RWPE2 (cell line): ENCODE measurements around the gene SIX4.

ENCODE experiments used
- ATAC-seq: fragments of 200-7000 bp; cut with Tn5 transposase; 3 replicates; pipeline ENCODE4 v1.9.1; 2021; ENCODE audit warnings: low read depth
- DNase-seq: peaks from one replicate; pipeline ENCODE4 v3.0.0-alpha.2; 2020; ENCODE audit warnings: low spot score
- H3K27ac ChIP-seq: fragments of 450-650 bp; 2 replicates; pipeline ENCODE4 v1.5.1; 2017; ENCODE audit warnings: mild to moderate bottlenecking; ENCODE audit not compliant: poor library complexity, severe bottlenecking
- H3K27me3 ChIP-seq: fragments of 250-450 bp; sonication (Bioruptor Pico); 2 replicates; pipeline ENCODE4 v1.5.1; 2021; ENCODE audit warnings: mild to moderate bottlenecking, moderate library complexity; ENCODE audit not compliant: insufficient read depth, poor library complexity, severe bottlenecking
- H3K36me3 ChIP-seq: fragments of 250-450 bp; sonication (Bioruptor Pico); 2 replicates; pipeline ENCODE4 v1.5.1; 2020; ENCODE audit warnings: low read depth, mild to moderate bottlenecking, moderate library complexity
- H3K4me1 ChIP-seq: fragments of 250-450 bp; sonication (Bioruptor Pico); 2 replicates; pipeline ENCODE4 v1.5.1; 2021; ENCODE audit warnings: mild to moderate bottlenecking, moderate library complexity; ENCODE audit not compliant: insufficient read depth, poor library complexity, severe bottlenecking
- H3K4me3 ChIP-seq: fragments of 250-450 bp; sonication (Bioruptor Pico); 2 replicates; pipeline ENCODE4 v1.5.1; 2021; ENCODE audit warnings: mild to moderate bottlenecking, moderate library complexity; ENCODE audit not compliant: severe bottlenecking
- H3K9me3 ChIP-seq: fragments of 250-450 bp; sonication (Bioruptor Pico); 2 replicates; pipeline ENCODE4 v1.5.1; 2021; ENCODE audit warnings: mild to moderate bottlenecking, moderate library complexity; ENCODE audit not compliant: severe bottlenecking
- TF ChIP-seq, protein P1 (sequence below): fragments of 450-650 bp; IDR thresholded peaks from one replicate; pipeline ENCODE4 v1.5.1; 2017; ENCODE audit warnings: mild to moderate bottlenecking, moderate library complexity; ENCODE audit not compliant: poor library complexity, severe bottlenecking

The SIX4 gene

DNA sequence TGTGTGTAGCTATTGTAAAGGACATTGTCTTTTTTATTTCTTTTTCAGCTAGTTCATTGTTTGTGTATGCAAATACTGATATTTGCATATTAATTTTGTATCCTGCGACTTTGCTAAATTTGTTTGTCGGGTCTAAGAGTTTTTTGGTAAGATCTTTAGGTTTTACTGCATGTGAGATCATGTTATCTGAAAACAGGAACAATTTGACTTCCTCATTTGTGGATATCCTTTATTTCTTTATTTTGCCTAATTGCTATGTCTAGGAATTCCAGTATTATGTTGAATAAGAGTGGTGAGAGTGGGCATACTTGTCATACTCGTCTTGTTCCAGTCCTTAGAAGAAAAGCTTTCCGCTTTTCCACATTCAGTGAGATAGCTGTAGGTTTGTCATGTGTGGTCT lies 28.8 kb downstream of the SIX4 start:
- DNase-seq (no peak), ATAC-seq (no peak)
- peaks cover 3% of the 10 kb centered on the region for H3K9me3 ChIP-seq
- no peaks in the 10 kb centered on the region for H3K4me1 ChIP-seq
- no peak overlapping the region for H3K4me3 ChIP-seq
- H3K27me3 ChIP-seq: no peaks in the 10 kb centered on the region
- TF ChIP-seq, protein P1, sequence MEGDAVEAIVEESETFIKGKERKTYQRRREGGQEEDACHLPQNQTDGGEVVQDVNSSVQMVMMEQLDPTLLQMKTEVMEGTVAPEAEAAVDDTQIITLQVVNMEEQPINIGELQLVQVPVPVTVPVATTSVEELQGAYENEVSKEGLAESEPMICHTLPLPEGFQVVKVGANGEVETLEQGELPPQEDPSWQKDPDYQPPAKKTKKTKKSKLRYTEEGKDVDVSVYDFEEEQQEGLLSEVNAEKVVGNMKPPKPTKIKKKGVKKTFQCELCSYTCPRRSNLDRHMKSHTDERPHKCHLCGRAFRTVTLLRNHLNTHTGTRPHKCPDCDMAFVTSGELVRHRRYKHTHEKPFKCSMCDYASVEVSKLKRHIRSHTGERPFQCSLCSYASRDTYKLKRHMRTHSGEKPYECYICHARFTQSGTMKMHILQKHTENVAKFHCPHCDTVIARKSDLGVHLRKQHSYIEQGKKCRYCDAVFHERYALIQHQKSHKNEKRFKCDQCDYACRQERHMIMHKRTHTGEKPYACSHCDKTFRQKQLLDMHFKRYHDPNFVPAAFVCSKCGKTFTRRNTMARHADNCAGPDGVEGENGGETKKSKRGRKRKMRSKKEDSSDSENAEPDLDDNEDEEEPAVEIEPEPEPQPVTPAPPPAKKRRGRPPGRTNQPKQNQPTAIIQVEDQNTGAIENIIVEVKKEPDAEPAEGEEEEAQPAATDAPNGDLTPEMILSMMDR: no peak
- no peak overlapping the region for H3K27ac ChIP-seq
- H3K36me3 ChIP-seq: no peaks in the 10 kb centered on the region

- H3K4me3 ChIP-seq: no peak overlapping the region
- no peaks in the 10 kb centered on the region for H3K36me3 ChIP-seq
- peaks cover 6% of the 10 kb centered on the region for H3K4me1 ChIP-seq
- TF ChIP-seq, protein P1: no peak
- no peaks in the 10 kb centered on the region for H3K9me3 ChIP-seq
- H3K27ac ChIP-seq: no peak overlapping the region
- no peak for DNase-seq
- ATAC-seq: no peak
- no peaks in the 10 kb centered on the region for H3K27me3 ChIP-seq
These were observed 32.6 kb downstream of the SIX4 start for GRCh38 chr14:60691383-60692113.

- Histone ChIP-seq H3K27me3 (no peaks in the 10 kb centered on the region), H3K27ac (no peak overlapping the region), H3K36me3 (no peaks in the 10 kb centered on the region), H3K4me1 (peaks cover 7% of the 10 kb centered on the region), H3K4me3 (no peak overlapping the region), H3K9me3 (no peaks in the 10 kb centered on the region)
- DNase-seq: no peak
- ATAC-seq: peak; percentile 58; the same call in 2 of the 3 replicates
- TF ChIP-seq, protein P1: no peak
These were observed 37.3 kb downstream of the SIX4 start for GRCh38 chr14:60686865-60687264.

- Histone ChIP-seq H3K36me3 (no peaks in the 10 kb centered on the region), H3K27me3 (no peaks in the 10 kb centered on the region), H3K4me3 (no peak overlapping the region), H3K4me1 (peaks cover 7% of the 10 kb centered on the region), H3K9me3 (no peaks in the 10 kb centered on the region), H3K27ac (no peak overlapping the region)
- ATAC-seq (no peak), DNase-seq (no peak)
- TF ChIP-seq, protein P1: no peak
These were observed 39.9 kb downstream of the SIX4 start for GRCh38 chr14:60684203-60684602.

DNA sequence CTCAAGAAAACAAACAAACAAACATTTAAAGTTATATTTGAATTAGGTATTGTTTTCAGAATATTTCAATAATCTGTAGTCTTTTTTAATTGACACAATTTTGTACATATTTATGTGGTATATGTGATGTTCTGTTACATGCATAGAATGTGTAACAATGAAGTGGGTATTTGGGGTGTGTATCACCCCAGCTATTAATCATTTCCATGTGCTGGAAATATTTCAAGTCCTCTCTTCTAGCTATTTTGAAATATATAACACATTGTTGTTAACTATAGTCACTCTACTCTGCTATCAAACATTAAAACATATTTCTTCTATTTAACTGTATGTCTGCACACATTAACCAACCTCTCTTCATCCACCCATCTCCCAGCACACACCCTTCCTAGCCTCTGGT lies 42.9 kb downstream of the SIX4 start:
- H3K9me3 ChIP-seq: no peaks in the 10 kb centered on the region
- DNase-seq: no peak
- no peak overlapping the region for H3K27ac ChIP-seq
- H3K4me3 ChIP-seq: no peak overlapping the region
- H3K36me3 ChIP-seq: no peaks in the 10 kb centered on the region
- H3K27me3 ChIP-seq: no peaks in the 10 kb centered on the region
- ATAC-seq: no peak
- no peaks in the 10 kb centered on the region for H3K4me1 ChIP-seq
- TF ChIP-seq, protein P1: no peak
